ENCODE data around the gene ARFIP1.
"Not testable (repeated sequence)": the region's sequence is repeated elsewhere in the genome, so short reads cannot be mapped to it uniquely, and the experiment has no call there.

The ARFIP1 gene

DNA sequence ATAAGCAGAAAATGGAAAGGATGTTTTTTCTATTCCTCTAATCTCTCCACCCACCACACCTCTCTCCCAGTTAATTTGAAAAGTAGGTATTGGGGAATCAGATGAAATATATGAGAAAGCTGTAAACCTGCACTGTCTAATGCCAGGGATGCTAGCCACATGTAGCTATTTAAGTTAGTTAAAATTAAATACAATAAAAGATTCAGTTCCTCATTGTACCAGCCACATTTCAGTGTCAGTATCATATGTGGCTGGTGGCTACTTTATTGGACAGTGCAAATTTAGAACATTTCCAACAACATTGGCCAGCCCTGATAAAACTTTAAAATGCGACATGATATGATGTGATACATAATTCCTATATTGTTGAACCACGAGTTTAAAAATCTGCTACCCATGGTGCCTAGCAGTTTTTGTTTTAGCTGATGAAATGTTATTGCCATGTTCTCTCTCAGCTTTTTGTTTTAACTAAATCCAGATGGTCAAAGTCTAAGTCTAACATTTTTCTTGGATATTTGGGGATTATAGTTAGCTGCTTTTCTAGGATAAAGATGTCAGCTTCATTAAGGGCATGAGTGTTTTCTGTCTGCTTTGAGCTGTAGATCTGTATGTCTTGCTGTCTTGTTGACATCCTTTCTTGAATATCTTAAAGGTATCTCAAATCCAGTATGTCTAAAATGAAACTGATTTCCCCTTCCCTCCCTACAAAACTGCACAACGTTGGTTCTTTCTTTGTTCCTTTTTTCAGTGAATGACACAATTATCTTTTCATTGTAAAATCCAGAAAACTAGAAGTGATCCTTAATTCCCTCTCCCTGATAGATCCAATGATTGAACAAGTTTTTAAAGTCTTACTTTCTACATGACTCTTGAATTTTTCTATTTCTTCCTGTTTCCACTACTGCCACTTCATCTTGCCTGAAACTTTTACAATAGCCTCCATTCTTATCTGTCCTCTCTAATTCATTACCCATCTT is 6.2 kb downstream of the ARFIP1 start:
- DNase-seq: no peak

DNA sequence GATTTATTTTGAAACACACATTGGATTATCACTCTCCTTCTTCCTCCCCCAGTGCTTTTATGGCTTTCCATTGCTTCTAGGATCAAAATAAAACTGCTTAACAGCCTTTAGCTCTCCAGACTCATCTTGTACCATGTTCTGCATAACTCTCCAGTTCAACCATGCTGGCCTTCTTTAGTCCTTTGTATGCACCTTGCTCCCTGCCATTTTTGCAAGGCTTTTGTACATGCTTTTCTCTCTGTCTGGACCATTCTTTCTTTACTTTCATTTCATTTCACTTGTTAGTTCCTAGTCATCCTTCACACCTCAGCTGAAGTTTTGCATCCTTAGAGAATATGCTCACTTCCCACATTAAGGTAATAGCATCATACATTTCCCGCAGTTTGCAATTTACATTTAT is 6.9 kb downstream of the ARFIP1 start:
- DNase-seq: no peak

DNA sequence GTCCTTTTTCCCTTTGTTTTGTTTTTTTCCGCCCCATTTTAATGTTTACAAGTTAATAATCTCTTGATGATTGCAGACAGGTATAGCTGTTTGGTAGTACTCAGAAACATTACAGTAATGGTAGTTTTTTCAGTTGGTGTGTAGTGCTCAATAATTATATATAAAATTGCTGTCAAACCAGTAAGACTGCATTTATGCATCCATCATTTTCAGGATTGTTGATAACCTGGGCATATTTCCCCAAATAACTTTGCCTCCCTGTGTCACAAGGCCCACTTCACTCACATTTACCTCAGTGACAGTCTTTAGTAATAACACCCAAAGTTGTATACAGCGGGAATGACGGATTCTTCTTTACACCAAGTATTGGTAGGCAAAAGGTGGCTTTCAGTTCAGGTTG is 16.1 kb downstream of the ARFIP1 start:
- DNase-seq: no peak

DNA sequence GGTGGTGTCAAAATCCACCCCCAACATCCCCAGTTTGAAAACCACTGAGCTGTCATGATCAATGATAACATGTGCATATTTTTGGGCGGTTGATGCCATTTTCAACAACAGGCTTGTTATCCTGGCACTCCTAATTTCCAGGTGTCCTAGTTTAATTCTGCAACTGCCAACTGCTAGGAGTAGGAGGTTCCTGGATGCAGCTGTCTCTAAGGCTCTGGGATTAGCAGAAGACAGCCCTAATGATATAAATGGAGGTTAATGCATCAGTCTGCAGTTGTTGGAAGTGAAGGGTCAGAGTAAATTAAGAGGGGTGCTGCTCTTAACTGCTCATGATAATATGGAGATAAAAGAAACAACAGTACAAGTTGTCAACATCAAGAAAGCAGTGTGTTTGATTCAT is 23.8 kb downstream of the ARFIP1 start:
- no peak for DNase-seq

DNA sequence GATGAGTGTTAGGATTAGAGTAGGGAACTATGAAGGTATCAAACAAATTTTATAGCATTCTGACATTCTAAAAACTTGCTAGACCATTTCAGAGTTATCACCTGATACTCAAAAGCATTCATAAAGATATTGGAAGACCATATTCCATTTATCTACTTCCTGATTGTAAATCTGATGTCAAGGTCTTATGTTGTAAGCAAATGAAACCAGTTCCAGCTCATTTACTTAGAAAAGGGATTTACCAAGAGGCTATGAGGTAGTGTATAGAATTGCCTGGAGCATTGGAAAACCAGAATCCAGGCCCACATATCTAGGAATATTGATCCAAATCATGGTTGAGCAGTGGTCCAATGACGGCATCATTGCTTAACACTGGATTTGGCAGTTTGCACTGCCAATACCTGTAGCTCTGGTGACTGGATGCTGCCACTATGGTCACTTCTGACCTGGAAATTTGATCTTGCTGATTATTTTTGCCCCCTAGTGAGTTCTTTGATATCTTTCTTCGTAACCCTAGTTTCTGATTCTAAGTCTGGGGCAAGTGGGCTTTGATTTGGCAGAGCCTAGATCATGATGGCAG is 25.4 kb downstream of the ARFIP1 start:
- no peak for DNase-seq

DNA sequence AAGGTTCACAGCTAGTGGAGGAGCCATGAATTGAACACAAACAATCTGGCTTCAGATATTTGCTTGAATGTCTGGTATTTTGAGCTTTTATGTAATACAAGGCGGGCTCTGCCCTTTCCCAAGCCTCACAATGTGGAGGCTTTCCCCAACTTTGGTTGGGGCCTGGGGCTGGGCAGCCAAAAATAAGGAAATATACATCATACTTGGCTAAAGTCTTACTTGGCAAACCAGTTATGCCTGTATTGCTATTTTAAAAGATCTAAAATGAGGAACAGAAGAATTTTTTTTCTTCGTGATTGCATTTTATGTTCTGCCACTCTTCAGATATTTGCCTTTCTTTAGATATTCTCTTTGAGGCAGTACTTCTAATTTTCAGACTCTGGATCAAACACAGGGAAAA is 26.1 kb downstream of the ARFIP1 start:
- DNase-seq: no peak

DNA sequence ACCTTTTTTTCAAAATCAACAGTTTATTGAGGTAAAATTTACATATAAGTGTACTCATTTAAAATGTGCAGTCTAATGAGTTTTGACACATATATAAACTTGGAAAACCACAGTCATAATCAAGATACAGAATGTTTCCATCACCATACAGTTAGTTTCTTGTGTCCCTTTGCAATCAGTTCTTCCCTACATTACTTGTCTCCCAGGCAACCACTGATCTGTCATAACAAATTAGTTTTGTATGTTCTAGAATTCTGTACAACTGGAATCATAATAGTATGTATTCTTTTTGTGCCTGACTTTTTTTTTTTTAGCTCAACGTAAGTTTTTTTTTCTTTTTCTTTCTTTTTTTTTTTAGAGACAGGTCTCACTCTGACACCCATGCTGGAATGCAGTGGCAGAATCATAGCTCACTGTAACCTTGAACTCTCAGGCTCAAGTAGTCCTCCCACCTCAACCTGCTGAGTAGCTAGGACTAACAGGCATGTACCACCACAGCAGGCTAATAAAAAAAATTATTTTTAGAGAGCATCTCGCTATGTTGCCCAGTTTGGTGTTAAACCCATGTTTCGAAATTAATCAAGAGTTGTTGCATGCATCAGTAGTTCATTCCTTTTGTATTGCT is 26.9 kb downstream of the ARFIP1 start:
- DNase-seq: no peak

DNA sequence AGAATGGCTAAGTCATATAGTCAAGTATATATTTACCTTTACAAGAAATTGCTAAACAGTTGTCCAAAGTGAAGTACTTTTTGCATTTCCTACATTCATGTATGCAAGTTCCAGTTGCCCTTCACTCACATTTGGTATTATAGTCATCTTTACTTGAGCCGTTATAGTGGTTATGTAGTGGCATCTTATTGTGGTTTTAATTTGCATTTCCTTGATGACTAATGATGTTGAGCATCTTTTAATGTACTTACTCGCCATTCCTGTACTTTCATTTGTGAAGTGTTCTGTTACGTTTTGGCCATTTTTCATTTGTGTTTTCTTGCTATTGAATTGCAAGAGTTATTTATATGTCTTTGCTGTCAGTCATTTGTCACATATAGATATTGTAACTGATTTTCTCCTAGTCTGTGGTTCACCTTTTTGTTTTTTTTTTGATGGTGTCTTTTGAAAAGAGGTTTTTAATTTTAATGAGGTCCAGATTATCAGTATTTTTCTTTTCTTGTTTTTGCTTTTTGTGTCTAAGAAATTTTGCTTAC is 27.6 kb downstream of the ARFIP1 start:
- DNase-seq: no peak

DNA sequence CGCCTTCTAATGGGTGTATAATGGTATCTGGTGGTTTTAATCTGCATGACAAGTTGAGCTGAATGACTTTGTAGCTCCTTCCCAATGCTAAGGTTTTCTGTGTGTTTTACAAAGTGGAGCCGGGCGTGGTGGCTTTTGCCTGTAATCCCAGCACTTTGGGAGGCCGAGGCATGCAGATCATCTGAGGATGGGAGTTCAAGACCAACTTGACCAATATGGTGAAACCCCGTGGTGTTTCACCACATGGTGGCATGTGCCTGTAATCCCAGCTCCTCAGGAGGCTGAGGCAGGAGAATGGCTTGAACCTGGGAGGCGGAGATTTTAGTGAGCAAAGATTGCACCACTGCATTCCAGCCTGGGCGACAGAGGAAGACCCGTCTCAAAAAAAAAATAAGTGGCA is 28.9 kb downstream of the ARFIP1 start:
- DNase-seq: no peak

DNA sequence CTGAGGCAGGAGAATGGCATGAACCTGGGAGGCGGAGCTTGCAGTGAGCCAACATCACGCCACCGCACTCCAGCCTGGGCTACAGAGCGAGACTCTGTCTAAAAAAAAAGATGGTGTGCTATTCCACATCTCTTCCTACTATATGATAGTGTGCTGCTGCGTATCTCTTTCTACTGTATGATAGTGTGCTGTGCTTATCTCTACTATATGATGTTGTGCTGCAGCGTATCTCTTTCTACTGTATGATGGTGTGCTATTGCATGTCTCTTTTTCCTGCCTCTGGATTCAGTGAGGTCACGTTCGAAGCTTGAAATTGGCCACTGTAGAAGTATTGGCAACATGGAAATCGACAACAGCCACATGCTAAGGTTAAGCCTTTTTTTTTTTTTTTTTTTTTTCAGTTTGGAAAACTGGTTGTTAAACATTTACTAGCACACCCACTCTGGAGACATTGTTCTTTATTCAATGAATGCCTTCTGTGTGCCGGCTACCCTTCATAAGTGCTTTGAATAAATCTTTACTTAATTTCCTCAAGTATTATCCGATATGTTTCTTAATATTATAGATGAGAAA is 31.0 kb downstream of the ARFIP1 start:
- DNase-seq: no peak

DNA sequence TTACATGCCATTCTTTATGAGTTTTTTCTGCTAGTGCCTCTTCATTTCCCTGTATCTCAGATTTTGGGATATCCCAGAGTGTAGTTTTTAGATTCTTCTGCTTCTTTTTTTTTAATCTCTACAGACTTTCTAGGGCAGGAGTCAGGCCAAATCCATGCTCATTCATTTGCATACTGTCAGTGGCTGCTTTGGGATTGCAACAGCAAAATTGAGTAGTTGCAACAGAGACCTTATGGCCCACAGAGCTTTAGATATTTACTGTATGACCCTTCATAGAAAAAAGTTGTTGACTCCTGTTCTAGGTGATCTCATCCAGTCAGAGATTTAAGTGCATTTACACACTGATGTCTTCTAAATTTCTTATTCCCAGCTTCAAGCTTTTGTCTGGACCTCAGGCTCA is 35.3 kb downstream of the ARFIP1 start:
- no peak for DNase-seq

DNA sequence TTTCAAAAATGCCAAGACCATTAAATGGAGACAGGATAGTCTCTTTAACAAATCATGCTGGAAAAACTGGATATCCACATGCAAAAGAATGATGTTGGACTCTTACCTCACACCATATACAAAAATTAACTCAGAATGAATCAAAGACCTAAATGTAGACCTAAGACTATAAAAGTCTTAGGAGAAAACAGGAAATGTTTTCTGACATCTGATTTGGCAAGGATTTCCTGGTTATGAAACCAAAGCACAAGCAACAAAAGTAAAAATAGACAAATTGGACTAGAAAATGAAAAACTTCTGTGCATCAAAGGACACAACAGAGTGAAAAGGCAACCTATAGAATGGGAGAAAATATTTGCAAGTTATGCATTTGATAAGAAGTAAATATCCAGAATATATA is 37.6 kb downstream of the ARFIP1 start:
- DNase-seq: no peak

DNA sequence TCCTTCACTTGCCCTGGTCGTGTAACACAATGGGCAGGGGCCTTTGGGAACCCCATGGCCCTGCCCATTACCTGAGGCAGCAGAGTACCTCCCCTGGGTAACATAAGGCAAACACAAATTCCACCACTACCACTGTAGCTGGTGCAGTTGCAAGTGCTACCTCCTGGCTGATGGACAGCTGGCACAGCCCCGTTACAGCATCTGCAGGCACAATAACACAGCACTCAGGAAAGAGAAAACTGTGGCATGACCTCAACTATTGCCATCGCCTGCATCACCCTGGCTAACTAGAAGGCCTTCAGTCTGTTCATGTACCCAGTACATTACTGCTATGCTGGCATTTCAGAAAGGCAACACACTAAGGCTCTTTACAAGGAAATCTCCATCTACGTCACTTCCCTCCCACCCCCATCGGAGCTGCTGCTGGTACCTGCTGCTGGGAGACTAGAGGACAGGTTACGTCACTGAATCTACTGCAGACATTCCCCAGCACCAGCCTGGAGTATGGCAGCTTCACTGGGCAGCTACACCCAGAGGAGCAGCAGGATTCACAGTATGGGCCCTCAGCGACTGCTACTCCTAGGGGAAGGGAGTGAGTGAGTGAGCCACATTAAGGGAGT is 39.4 kb downstream of the ARFIP1 start:
- DNase-seq: no peak

DNA sequence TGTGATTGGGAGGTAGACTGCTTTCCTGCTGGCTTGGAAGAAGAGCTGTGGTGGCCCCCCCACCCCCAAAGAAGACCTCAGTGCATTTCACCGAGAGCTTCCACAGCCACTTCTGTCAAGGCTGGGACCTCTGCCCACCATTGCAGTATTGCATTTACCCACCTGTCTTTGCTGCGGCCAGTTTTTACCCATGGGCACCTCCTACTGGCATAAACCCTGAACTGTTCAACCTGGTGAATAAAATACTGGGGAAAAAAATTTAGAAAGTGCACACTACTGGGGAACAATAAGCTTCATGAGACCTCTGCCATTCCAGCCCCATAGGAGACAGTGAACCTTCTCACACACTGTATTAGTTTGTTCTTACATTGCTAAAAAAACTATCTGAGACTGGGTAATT is 40.3 kb downstream of the ARFIP1 start:
- DNase-seq: no peak

DNA sequence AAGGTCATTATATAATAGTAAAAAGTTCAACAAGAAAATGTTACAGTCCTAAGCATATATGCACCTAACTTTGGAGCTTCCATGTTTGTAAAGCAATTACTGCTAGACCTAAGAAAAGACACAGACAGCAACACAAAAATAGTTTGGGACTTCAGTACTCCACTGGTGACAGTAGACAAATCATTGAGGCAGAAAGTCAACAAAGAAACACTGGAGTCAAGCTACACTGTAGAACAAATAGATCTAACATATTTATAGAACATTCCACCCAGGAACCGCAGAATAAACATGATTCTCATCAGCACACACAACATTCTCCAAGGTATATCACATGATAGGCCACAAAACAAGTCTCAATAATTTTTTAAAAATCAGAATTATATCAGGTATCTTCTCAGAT is 42.6 kb downstream of the ARFIP1 start:
- no peak for DNase-seq

DNA sequence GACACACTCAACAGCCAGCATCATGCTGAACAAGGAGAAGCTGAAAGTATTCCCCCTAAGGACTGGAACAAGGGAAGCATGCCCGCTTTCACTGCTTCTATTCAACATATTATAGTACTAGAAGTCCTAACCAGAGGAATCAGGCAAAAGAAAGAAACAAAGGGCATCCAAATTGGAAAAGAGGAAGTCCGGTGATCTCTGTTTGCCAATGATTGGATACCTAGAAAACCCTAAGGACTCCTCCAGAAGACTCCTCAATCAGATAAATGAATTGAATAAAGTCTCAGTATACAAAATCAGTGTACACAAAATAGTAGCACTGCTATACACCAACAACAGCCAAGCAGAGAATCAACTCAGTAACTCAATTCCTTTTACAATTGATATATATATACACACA is 44.8 kb downstream of the ARFIP1 start:
- DNase-seq: no peak

DNA sequence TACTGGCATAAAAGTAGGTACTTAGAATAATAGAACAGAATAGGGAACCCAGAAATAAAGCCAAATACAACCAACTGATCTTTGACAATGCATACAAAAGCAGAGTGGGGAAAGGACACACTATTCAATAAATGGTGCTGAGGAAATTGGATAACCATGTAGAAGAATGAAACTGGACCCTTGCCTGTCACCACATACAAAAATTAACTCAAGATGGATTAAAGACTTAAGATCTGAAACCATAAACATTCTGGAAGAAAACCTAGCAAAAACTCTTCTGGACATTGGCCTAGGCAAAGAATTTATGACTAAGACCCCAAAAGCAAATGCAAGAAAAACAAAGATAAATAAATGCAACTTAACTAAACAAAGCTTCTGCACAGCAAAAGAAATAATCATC is 45.6 kb downstream of the ARFIP1 start:
- no peak for DNase-seq

DNA sequence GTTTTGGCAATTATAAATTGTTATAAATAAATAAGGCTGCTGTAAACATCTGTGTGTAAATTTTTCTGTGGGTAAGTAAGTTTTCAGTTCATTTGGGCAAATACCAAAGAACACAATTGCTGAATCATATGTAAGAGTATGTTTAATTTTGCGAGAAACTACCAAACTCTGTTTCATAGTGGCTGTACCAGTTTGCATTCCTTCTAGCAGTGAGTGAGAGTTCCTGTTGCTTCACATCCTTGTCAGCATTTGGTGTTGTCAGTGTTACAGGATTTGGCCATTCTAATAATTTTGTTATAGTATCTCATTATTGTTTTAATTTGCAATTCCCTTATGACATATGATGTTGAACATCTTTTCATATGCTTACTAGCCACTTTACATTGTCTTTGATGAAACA is 48.4 kb downstream of the ARFIP1 start:
- no peak for DNase-seq

DNA sequence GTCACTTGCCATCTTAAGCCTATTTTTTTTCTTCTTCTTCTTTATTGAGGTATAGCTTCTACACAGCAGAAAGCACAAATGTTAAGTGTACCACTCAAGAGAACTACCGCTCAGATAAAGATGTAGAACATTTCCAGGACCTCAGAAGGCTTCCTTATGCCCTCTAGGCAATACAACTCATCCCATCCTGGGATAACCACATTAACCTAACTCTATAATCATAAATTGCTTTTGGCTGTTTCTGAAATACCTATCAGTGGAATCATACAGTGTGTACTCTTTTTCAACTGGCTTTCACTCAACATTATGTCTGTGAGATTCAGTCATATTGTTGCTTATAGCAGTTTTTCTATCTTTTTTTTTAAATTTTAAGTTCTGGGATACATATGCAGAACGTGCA is 51.7 kb downstream of the ARFIP1 start:
- DNase-seq: no peak

DNA sequence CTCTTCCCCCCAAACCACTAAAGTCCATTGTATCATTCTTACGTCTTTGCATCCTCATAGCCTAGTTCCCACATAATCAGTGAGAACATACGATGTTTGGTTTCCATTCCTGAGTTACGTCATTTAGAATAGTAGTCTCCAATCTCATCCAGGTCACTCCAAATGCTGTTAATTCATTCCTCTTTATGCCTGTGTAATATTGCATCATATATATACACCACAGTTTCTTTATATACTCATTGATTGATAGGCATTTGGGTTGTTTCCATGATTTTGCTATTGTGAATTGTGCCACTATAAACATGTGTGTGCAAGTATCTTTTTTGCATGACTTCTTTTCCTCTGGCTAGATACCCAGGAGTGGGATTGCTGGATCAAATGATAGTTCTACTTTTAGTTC is 57.2 kb downstream of the ARFIP1 start:
- DNase-seq: no peak

DNA sequence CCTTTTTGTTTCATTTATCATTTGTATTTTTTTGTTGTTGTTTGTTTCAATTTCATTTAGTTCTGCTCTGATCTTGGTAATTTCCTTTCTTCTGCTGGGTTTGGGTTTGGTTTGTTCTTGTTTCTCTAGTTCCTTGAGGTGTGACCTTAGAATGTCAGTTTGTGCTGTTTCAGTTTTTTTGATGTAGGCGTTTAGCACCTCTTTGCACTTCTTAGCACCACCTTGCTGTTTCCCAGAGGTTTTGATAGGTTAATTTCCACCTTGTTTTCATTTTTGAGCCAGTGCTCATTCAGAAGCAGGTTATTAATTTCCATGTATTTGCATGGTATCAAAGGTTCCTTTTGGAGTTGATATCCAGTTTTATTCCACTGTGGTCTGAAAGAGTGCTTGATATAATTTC is 60.0 kb downstream of the ARFIP1 start:
- not testable (repeated sequence) for DNase-seq

DNA sequence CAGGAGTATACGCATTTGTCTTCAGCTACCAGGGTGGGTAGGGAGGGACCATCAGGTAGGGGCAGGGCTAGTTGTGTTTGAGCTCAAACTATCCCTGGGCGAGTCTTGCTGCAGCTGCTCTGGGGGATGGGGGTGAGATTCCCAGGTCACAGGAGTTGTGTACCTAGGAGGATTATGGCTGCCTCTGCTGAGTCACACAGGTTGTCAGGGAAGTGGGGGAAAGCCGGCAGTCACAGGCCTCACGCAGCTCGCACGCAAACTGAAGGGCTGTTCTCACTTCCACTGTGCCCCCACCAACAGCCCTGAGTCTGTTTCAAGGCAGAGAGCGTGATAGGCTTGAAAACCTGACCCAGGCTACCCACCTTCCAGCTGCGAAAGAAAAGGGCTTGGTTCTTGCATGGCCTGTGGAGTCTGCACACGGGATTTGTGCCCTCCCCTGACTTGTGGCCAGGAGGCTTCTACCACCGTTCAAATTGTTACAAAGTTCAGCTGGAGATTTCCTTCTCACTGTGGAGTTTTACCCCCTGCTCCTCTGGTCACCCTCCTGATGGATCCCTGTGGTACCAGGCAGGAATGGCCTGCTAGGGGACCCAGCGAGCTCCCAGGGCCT is 63.8 kb downstream of the ARFIP1 start:
- no peak for DNase-seq

DNA sequence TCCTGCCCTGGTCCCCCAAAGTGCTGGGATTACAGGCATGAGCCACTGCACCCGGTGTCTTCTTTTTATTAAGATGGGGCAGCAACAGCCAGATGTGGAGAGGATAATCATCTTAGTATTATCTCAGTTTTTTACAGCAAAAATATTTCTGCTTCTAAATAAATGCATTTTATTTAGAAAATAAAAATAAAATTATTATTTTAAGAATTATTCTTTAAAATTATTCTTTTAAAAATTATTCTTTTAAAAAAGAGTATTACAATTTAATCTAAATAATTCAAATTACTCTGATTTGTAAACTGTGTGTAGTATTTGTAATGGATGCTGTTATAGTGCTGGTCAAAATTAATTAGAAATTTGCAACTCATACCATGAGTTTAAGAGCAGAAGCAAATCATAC is 67.6 kb downstream of the ARFIP1 start:
- DNase-seq: no peak
